Measurements from ENCODE around the gene SDK1.

DNA sequence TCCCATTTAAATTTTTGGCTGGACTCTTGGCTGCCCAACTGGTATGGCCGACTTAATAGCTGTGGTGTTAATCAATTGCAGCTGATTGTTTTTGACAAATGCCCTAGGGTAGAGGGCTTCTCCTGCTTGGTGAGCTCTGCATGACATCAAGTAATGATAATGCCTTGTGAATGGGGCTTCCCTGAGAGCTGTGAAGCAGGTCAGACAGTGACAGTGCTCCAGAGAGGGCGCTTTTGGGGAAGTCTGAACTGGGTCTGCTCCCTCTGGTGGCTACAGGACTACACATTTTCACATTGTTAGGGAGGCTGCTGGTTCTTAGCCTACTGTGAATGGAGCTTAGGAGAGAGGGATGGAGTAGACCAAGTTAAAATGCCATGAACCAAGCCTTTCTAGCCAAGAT lies 98.8 kb downstream of the SDK1 start:
- TF ChIP-seq, protein P1, sequence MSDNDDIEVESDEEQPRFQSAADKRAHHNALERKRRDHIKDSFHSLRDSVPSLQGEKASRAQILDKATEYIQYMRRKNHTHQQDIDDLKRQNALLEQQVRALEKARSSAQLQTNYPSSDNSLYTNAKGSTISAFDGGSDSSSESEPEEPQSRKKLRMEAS (IDR thresholded peaks at IDR 0.05): no peak
- TF ChIP-seq, protein P2, sequence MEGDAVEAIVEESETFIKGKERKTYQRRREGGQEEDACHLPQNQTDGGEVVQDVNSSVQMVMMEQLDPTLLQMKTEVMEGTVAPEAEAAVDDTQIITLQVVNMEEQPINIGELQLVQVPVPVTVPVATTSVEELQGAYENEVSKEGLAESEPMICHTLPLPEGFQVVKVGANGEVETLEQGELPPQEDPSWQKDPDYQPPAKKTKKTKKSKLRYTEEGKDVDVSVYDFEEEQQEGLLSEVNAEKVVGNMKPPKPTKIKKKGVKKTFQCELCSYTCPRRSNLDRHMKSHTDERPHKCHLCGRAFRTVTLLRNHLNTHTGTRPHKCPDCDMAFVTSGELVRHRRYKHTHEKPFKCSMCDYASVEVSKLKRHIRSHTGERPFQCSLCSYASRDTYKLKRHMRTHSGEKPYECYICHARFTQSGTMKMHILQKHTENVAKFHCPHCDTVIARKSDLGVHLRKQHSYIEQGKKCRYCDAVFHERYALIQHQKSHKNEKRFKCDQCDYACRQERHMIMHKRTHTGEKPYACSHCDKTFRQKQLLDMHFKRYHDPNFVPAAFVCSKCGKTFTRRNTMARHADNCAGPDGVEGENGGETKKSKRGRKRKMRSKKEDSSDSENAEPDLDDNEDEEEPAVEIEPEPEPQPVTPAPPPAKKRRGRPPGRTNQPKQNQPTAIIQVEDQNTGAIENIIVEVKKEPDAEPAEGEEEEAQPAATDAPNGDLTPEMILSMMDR (IDR thresholded peaks at IDR 0.05; ENCODE audit: low read depth, low read length, missing input control): no peak
- TF ChIP-seq, protein P3, sequence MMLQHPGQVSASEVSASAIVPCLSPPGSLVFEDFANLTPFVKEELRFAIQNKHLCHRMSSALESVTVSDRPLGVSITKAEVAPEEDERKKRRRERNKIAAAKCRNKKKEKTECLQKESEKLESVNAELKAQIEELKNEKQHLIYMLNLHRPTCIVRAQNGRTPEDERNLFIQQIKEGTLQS (IDR thresholded peaks at IDR 0.05): no peak
- TF ChIP-seq HNF4A (conservative IDR thresholded peaks at IDR 0.05) (no peak), EGR1 (IDR thresholded peaks at IDR 0.05; ENCODE audit: low read depth in 2 of 2) (no peak), HNF4G (IDR thresholded peaks at IDR 0.05) (no peak), TAF1 (conservative IDR thresholded peaks at IDR 0.05) (no peak)
- TF ChIP-seq, protein P4, sequence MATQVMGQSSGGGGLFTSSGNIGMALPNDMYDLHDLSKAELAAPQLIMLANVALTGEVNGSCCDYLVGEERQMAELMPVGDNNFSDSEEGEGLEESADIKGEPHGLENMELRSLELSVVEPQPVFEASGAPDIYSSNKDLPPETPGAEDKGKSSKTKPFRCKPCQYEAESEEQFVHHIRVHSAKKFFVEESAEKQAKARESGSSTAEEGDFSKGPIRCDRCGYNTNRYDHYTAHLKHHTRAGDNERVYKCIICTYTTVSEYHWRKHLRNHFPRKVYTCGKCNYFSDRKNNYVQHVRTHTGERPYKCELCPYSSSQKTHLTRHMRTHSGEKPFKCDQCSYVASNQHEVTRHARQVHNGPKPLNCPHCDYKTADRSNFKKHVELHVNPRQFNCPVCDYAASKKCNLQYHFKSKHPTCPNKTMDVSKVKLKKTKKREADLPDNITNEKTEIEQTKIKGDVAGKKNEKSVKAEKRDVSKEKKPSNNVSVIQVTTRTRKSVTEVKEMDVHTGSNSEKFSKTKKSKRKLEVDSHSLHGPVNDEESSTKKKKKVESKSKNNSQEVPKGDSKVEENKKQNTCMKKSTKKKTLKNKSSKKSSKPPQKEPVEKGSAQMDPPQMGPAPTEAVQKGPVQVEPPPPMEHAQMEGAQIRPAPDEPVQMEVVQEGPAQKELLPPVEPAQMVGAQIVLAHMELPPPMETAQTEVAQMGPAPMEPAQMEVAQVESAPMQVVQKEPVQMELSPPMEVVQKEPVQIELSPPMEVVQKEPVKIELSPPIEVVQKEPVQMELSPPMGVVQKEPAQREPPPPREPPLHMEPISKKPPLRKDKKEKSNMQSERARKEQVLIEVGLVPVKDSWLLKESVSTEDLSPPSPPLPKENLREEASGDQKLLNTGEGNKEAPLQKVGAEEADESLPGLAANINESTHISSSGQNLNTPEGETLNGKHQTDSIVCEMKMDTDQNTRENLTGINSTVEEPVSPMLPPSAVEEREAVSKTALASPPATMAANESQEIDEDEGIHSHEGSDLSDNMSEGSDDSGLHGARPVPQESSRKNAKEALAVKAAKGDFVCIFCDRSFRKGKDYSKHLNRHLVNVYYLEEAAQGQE (IDR thresholded peaks at IDR 0.05): no peak

Measured in liver (tissue), 3 donors.